Prostate gland (tissue), 2 donors: ENCODE measurements around the gene MON1B. TPM values are rescaled to one million over a fixed set of nuclear protein-coding genes. Genes with fewer than 3 reads are reported as not detected.

Experiments used
- DNase-seq: peaks from one replicate; pipeline ENCODE4 v3.0.0-alpha.2; 2019; ENCODE audit warnings: low spot score
- H3K27ac ChIP-seq, 2 donors: fragments of 200-600 bp; sonication (generic); 2 replicates each; pipeline ENCODE4 v1.5.1; 2017 to 2019
- H3K27me3 ChIP-seq: fragments of 200-600 bp; sonication (generic); replicated peaks from 2 replicates; pipeline ENCODE4 v1.5.1; 2019; ENCODE audit not compliant: insufficient read depth
- H3K36me3 ChIP-seq, 2 donors: fragments of 200-600 bp; sonication (generic); 1 replicate in 1 of 2; 2 replicates in 1 of 2; pipeline versions ENCODE4 v1.5.1 to v1.8.1; 2017 to 2019
- H3K4me1 ChIP-seq: fragments of 200-600 bp; sonication (generic); replicated peaks from 2 replicates; pipeline ENCODE4 v1.5.1; 2019
- H3K4me3 ChIP-seq, 2 donors: fragments of 200-600 bp; sonication (generic); 2 replicates each; pipeline ENCODE4 v1.5.1; 2017 to 2019
- H3K9me3 ChIP-seq: fragments of 200-600 bp; sonication (generic); 2 replicates; pipeline ENCODE4 v1.5.1; 2017
- POLR2A ChIP-seq: fragments of 450-650 bp; IDR thresholded peaks from one replicate; pipeline ENCODE4 v1.6.1; 2016; ENCODE audit warnings: antibody characterized with exemption, mild to moderate bottlenecking
- POLR2AphosphoS5 ChIP-seq: sonication (generic); formaldehyde crosslinking; IDR thresholded peaks from one replicate; pipeline ENCODE4 v1.6.1; 2017; ENCODE audit warnings: antibody characterized with exemption
- WGBS: methylation state at CpG from one replicate; pipeline ENCODE4 v1.1.5; 2018; 5-methylcytosine and 5-hydroxymethylcytosine counted together
- intact Hi-C: fragments of 100-400 bp; cut with DNase I; formaldehyde crosslinking; loops from one replicate; pipeline ENCODE4 v1.14.2; 2022
- total RNA-seq, 2 donors: library from RNA; depleted of rRNA; stranded (reverse); fragments of >200 nt; gene quantifications; one replicate each; pipeline ENCODE4 v1.1.0, GENCODE V29; 2016
- TF ChIP-seq, protein P1 (sequence below), 4 experiments: fragments of 200-600 bp in 2 of 4; fragments of 450-650 bp in 2 of 4; sonication (generic) in 2 of 4; IDR thresholded peaks; 1 replicate in 3 of 4; 2 replicates in 1 of 4; pipeline ENCODE4 v1.5.1; 2016 to 2019; ENCODE audit warnings: antibody characterized with exemption in 4 of 4, mild to moderate bottlenecking in 2 of 4, moderate library complexity in 2 of 4

The MON1B gene
- total RNA-seq, 2 donors from 2014 or later: 53.9 to 116 TPM

DNA sequence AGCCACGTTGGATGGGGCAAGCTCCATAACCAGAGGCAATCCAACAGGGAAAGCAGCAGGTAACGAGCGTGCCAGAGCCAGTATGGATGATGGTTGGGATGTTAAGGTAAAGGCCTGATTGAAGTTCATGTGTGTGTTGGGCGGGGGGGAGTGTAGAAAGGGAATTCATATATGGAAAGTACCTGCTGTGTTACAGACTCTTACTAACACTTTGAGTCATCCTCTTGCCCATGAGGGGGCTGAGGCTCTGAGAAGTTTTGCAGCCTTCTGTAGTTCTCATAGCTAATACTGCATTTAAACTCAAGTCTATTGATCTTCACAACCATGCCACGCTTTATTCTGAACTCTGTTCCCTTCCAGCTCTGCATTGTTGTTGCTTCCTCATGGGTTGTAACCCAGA lies 36.8 kb downstream of the MON1B start:
- intact Hi-C loops: no loop called here
- no peak for TF ChIP-seq POLR2AphosphoS5
- TF ChIP-seq, protein P1, sequence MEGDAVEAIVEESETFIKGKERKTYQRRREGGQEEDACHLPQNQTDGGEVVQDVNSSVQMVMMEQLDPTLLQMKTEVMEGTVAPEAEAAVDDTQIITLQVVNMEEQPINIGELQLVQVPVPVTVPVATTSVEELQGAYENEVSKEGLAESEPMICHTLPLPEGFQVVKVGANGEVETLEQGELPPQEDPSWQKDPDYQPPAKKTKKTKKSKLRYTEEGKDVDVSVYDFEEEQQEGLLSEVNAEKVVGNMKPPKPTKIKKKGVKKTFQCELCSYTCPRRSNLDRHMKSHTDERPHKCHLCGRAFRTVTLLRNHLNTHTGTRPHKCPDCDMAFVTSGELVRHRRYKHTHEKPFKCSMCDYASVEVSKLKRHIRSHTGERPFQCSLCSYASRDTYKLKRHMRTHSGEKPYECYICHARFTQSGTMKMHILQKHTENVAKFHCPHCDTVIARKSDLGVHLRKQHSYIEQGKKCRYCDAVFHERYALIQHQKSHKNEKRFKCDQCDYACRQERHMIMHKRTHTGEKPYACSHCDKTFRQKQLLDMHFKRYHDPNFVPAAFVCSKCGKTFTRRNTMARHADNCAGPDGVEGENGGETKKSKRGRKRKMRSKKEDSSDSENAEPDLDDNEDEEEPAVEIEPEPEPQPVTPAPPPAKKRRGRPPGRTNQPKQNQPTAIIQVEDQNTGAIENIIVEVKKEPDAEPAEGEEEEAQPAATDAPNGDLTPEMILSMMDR (IDR thresholded peaks at IDR 0.05): no peak
- TF ChIP-seq POLR2A: no peak
- 91% methylated on average over 5 of the region's 5 CpGs for WGBS
- H3K27ac ChIP-seq: no peak overlapping the region
- no peaks in the 10 kb centered on the region for H3K9me3 ChIP-seq
- H3K4me1 ChIP-seq: no peaks in the 10 kb centered on the region
- H3K36me3 ChIP-seq: no peaks in the 10 kb centered on the region
- no peaks in the 10 kb centered on the region for H3K27me3 ChIP-seq
- H3K4me3 ChIP-seq: no peak overlapping the region
- DNase-seq: no peak

DNA sequence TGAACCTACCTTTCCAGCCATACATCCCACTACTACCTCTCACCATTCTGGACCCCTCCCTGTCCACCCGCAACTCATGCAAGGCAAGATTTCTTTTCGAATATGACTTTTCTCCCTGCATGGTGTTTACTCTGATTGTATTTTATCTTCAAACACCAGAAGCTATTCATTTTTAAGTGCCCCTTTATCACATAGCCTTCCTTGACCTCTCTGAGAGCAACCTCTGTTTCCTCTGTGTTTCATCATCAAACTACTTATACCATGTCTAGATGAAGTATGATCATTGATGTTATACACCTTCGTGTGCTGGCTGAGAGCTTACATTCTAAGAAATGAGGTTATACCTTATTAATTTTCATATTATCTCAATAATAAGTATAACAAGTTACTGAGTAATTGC lies 40.1 kb downstream of the MON1B start:
- Histone ChIP-seq H3K36me3 (no peaks in the 10 kb centered on the region), H3K4me1 (no peaks in the 10 kb centered on the region), H3K9me3 (no peaks in the 10 kb centered on the region), H3K27ac (no peak overlapping the region), H3K27me3 (no peaks in the 10 kb centered on the region), H3K4me3 (no peak overlapping the region)
- no peak for DNase-seq
- TF ChIP-seq POLR2A: no peak
- no peak for TF ChIP-seq POLR2AphosphoS5
- TF ChIP-seq, protein P1 (IDR thresholded peaks at IDR 0.05): no peak
- 83% methylated on average over 3 of the region's 3 CpGs for WGBS
- intact Hi-C loops: no loop called here

DNA sequence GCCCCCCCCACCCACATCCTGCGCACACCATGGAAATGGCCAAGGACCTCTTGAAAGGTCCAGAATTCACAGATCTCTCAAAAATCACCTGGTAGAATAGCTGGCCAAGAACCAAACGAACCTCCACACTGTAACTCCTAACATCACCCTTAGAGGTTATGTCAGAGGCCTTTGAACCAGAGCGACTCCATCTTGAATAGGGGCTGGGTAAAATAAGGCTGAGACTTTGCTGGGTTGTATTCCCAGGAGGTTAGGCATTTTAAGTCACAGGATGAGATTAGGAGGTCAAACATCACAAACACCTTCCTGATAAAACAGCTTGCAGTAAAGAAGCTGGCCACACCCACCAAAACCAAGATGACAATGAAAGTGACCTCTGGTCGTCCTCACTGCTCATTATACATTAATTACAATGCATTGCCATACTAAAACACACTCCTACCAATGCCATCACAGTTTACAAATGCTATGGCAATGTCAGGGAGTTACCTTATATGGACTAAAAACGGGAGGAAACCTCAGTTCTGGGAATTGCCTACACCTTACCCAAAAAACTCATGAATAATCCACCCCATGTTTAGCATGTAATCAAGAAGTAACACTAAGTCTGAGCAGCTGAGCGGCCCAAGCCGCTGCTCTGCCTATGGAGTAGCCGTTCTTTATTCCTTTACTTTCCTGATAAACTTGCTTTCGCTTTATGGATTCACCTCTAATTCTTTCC lies 43.0 kb downstream of the MON1B start:
- intact Hi-C loops: no loop called here
- WGBS: 77% methylated on average over 9 of the region's 9 CpGs
- H3K36me3 ChIP-seq: no peaks in the 10 kb centered on the region

DNA sequence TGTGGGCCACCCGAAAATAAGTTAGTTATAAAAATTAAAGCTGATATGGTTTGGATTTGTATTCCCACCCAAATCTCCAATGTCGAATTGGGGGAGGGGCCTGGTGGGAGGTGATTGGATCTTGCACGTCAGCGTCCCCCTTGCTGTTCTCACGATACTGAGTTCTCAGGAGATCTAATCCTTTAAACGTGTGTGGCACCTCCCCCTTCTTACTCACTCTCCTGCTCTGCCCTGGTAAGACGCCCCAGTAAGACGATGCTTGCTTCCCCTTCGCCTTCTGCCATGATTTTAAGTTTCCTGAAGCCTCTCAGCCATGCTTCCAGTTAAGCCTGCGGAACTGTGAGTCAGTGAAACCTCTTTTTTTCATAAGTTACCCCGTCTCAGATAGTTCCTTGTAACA lies 43.6 kb downstream of the MON1B start:
- Histone ChIP-seq H3K27ac (no peak overlapping the region), H3K4me1 (no peaks in the 10 kb centered on the region), H3K9me3 (no peaks in the 10 kb centered on the region), H3K27me3 (no peaks in the 10 kb centered on the region), H3K4me3 (no peak overlapping the region), H3K36me3 (no peaks in the 10 kb centered on the region)
- DNase-seq: no peak
- TF ChIP-seq POLR2A: no peak
- TF ChIP-seq, protein P1 (IDR thresholded peaks at IDR 0.05): no peak
- WGBS: 26% methylated on average over 11 of the region's 11 CpGs
- intact Hi-C loops: no loop called here

More for the DNA sequence above, 43.0 kb downstream of the MON1B start:
- no peak overlapping the region for H3K4me3 ChIP-seq
- no peaks in the 10 kb centered on the region for H3K4me1 ChIP-seq
- no peaks in the 10 kb centered on the region for H3K9me3 ChIP-seq
- DNase-seq: no peak
- H3K27me3 ChIP-seq: no peaks in the 10 kb centered on the region
- H3K27ac ChIP-seq: no peak overlapping the region
- TF ChIP-seq, protein P1 (IDR thresholded peaks at IDR 0.05): no peak
- no peak for TF ChIP-seq POLR2A
- TF ChIP-seq POLR2AphosphoS5: no peak

DNA sequence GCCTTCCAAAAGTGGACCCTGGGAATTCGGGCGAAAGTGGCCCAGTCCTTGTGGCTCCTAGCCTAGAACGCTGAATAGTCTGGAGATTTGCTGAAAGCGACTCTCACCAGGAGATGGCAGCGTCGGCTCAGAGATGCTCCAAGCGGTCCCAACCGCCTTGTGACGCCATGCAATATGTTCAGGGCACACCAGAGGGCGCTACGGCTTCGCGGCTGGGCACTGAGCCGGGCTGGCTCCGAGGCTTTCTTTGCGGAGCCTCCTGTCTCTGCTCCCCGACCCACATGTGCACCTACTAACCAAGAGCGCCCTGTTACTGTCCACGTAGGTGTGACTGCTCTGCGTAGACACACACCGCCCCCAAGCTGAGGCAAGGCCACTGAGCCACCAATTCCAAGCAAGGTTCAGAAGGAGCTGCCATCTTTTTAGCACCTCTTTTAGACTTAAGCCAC lies 45.1 kb downstream of the MON1B start:
- intact Hi-C loops: loop anchor here (1.0 kb wide), 1 partner anchor 349 kb away; no protein-coding TSS in a partner anchor

More for the DNA sequence above, 45.1 kb downstream of the MON1B start:
- peak; percentile 82 for DNase-seq
- TF ChIP-seq POLR2A (no peak), POLR2AphosphoS5 (peak; percentile 22)
- TF ChIP-seq, protein P1 (IDR thresholded peaks at IDR 0.05): peak; percentile 85 to 100 (median 100)
- Histone ChIP-seq H3K36me3 (no peaks in the 10 kb centered on the region), H3K4me1 (no peaks in the 10 kb centered on the region), H3K27me3 (no peaks in the 10 kb centered on the region), H3K4me3 (no peak overlapping the region), H3K27ac (no peak overlapping the region), H3K9me3 (no peaks in the 10 kb centered on the region)
- 2% methylated on average over 15 of the region's 21 CpGs for WGBS
